GM18499 (cell line): ENCODE data around the gene GNE.

ENCODE experiments used
- ATAC-seq: cut with Tn5 transposase; IDR thresholded peaks from one replicate; pipeline ENCODE4 v1.9.1; 2021; ENCODE audit warnings: moderate number of reproducible peaks; ENCODE audit not compliant: insufficient read depth, unreplicated experiment

Gene GNE

DNA sequence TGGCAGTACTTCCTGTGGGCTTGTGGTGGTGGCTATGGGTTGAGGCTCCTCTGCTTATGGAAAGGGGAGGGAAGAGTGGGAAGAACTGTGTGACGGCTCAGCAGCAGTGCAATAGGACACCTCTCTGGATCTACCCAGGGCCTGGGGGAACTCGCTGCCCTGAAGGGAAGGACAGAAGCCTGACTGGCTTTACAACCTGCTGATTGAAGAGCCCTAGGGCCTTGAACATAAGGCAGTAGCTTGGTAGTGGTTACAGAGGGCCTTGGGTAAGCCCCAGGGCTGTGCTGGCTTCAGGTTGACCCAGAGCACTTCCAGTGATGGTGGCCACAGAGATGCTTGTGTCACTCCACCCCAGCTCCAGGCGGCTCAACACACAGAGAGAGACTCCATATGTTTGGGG, 83.5 kb downstream of the GNE start:
- ATAC-seq, result no peak

DNA sequence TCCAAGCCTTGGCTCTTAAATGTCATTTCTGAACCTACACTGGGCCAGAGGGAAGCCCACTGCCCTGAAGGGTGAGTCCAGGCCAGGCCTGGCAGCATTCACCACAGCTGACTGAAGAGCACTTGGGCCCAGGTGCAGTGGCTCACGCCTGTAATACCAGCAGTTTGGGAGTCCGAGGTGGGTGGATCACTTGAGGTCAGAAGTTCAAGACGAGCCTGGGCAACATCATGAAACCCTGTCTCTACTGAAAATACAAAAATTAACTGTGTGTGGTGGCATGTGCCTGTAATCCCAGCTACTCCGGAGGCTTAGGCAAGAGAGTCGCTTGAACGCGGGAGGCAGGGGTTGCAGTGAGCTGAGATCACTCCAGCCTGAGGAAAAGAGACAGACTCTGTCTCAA, 84.0 kb downstream of the GNE start:
- ATAC-seq, result no peak

DNA sequence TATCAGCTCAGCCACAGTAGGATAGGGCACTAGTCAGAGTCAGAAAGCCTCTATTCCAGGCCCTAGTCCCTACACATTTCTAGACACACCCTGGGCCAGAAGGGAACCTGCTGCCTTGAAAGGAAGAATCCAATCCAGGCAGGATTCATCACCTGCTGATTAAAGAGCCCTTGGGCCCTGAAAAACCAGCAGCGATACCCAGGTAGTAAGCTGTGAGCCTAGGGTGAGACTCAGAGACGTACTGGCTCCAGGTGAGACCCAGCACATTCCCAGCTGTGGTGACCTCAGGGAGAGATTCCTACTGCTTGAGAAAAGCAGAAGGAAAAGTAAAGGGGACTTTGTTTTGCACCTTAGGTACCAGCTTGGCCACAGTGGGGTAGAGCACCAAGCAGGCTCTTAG, 84.4 kb downstream of the GNE start:
- ATAC-seq, result no peak

DNA sequence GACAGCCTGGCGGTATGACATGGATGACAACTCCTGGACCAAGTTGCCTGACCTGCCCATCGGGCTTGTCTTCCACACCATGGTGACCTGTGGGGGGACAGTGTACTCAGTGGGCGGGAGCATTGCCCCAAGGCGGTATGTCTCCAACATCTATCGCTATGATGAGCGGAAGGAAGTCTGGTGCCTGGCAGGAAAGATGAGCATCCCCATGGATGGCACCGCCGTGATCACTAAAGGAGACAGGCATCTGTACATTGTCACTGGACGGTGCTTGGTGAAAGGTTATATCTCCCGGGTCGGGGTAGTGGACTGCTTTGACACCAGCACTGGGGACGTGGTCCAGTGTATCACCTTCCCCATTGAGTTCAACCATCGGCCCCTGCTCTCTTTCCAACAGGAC, 87.7 kb downstream of the GNE start:
- ATAC-seq, result no peak

DNA sequence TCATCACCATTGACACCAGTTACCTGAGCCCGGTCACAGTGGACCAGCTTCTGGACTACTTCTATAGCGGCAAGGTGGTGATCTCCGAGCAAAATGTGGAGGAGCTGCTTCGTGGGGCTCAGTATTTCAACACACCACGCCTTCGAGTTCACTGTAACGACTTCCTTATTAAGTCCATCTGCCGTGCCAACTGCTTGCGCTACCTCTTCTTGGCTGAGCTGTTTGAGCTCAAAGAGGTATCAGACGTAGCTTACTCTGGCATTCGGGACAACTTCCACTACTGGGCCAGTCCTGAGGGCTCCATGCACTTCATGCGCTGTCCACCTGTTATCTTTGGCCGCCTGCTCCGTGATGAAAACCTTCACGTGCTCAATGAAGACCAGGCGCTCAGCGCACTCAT, 88.5 kb downstream of the GNE start:
- ATAC-seq, result no peak

DNA sequence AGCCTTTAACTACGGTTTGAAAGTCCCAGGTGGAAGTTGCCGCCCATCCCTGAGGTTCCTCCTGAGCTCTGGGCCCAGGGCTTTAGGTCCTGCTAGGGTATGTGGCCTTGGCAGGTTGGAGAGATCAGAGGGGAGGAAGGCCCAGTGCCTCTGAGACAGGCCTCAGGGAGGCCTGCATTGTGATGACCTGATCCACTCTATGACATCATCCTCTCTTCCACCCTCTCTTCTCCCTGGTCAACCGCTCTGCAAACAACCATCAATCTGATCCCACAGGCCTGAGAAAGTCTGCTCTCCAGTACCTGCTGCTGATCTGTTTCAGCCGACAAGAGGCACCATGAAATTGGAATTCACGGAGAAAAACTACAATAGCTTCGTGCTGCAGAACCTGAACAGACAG, 89.1 kb downstream of the GNE start, which contains the start of gene CCIN:
CCIN (plus strand) TSS at position 223 of the 400 bp plus-strand sequence; CDS start at position 338, 115 bp downstream.
- no peak for ATAC-seq

DNA sequence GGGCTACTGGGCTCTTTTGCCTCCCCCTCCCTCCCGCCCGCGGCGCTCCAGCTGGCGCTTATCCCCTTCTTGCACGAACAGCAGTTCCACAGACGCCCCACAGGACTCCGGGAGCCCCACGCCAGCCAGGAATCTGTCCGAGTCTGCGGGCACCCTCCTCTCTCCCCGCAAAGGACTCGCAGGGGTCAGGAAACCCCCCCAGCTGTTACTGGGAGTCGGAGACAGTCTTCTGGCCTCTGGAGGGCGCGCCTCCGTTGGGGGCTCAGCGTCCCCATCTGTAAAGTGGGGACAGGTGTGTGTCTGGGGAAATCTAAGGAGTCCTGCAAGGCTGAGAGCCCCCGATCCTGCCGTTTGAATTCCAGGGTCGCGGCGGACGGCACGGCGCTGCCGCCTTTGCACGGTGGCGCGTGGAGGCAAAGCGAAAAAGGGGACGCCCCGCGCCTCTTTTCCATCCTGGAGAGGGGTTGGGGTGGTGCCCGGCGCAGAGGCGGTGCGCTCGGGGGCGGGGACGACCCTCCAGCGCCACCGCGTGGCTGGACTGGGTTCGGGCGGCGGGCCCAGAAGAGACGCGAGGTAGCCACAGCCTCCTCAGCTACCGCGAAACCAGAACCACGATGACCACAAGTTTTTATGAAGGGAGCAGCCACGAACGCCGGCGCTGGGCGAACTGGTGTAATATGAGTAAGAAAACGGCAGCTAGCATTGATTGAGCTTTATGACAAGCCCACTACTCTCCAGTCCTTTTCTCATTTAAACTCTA, 91.9 kb downstream of the GNE start:
- no peak for ATAC-seq

DNA sequence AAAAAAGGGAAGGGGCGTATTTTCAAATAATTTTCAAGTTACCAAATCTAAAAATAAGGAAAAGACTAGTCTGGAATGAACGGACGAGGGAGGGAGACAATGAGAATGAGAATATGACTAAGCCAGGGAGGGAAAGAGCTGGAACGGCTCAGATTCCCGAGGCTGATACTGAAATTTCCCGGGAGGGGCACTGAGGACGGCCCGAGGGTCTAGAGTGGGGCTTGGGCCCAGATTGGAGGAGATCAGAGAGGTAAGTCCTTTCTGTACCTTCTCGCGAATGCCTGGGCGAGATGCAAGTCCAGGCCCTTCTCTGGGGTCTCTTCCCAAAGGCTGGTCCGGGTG, 92.5 kb downstream of the GNE start:
- no peak for ATAC-seq

DNA sequence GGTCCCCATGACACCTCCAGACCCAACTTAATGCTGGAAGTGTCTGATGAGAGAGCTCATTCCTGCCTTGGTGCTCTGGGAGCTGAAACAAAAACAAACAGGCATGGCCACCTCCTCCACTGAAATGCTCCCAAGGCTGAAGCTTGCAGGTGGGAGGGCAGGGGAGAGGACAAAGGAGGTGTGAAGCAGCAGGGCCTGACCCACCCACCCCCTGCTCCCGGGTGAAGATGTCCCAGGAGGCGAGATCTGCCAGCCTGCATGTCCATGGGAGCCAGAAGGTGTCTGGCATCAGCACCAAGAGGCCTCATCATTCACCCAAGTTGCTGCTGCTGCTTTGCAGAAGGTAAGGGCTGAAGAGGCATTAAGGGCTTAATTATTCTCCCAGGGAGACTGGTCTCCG, 93.3 kb downstream of the GNE start:
- ATAC-seq, result no peak
